Endodermal cell (in vitro differentiated cells): ENCODE measurements around the gene PARL. TPM values are rescaled to one million over a fixed set of nuclear protein-coding genes. Genes with fewer than 3 reads are reported as not detected.
"Not testable (repeated sequence)": the region's sequence is repeated elsewhere in the genome, so short reads cannot be mapped to it uniquely, and the experiment has no call there.

ENCODE experiments used
- DNase-seq: peaks from one replicate; pipeline ENCODE4 v3.0.0-alpha.2; 2017
- H3K27ac ChIP-seq: 2 replicates; pipeline ENCODE4 v1.5.1; 2013; ENCODE audit warnings: mild to moderate bottlenecking, low read depth, low read length, moderate library complexity
- H3K27me3 ChIP-seq: 2 replicates; pipeline ENCODE4 v1.6.1; 2013; ENCODE audit warnings: mild to moderate bottlenecking, low read length, moderate library complexity; ENCODE audit not compliant: insufficient read depth, control insufficient read depth, poor library complexity, severe bottlenecking
- H3K36me3 ChIP-seq: 2 replicates; pipeline ENCODE4 v1.7.0; 2013; ENCODE audit warnings: mild to moderate bottlenecking, low read length, moderate library complexity; ENCODE audit not compliant: control insufficient read depth, insufficient read depth
- H3K4me1 ChIP-seq: one replicate; pipeline ENCODE4 v1.7.0; 2013; ENCODE audit warnings: low read length; ENCODE audit not compliant: control insufficient read depth, insufficient read depth
- H3K4me3 ChIP-seq: 2 replicates; pipeline ENCODE4 v1.5.1; 2013; ENCODE audit warnings: mild to moderate bottlenecking, low read length, moderate library complexity
- H3K9ac ChIP-seq: 2 replicates; pipeline ENCODE4 v1.6.1; 2013; ENCODE audit warnings: mild to moderate bottlenecking, low read length, moderate library complexity; ENCODE audit not compliant: poor library complexity, severe bottlenecking; ENCODE audit errors: extremely low read depth
- H3K9me3 ChIP-seq: 2 replicates; pipeline ENCODE4 v1.6.1; 2013; ENCODE audit warnings: mild to moderate bottlenecking, low read length, moderate library complexity; ENCODE audit not compliant: control insufficient read depth
- H3K27ac Mint-ChIP-seq: 2 replicates; pipeline ENCODE4 v1.8.0; 2020; ENCODE audit warnings: mixed read lengths
- H3K27me3 Mint-ChIP-seq: 2 replicates; pipeline ENCODE4 v1.8.0; 2021; ENCODE audit warnings: mild to moderate bottlenecking, mixed read lengths; ENCODE audit not compliant: insufficient read depth
- H3K36me3 Mint-ChIP-seq: 2 replicates; pipeline ENCODE4 v1.8.0; 2020; ENCODE audit warnings: low read depth, mixed read lengths
- H3K4me1 Mint-ChIP-seq: 2 replicates; pipeline ENCODE4 v1.8.0; 2020; ENCODE audit warnings: mixed read lengths
- H3K4me3 Mint-ChIP-seq: 2 replicates; pipeline ENCODE4 v1.8.0; 2020; ENCODE audit warnings: mild to moderate bottlenecking, moderate library complexity, mixed read lengths
- H3K9me3 Mint-ChIP-seq: 2 replicates; pipeline ENCODE4 v1.8.0; 2020; ENCODE audit warnings: mild to moderate bottlenecking, mixed read lengths
- CTCF ChIP-seq: fragments of 200-600 bp; sonication (generic); conservative IDR thresholded peaks from 2 replicates; pipeline ENCODE4 v1.5.0; 2021; ENCODE audit warnings: antibody characterized with exemption, mild to moderate bottlenecking
- WGBS, 2 experiments: methylation state at CpG; one replicate each; pipeline versions ENCODE4 v1.1.5 to v1.1.7; 2013; ENCODE audit warnings: missing lambda C conversion rate in 2 of 2, mixed read lengths in 1 of 2; ENCODE audit not compliant: insufficient coverage in 1 of 2, insufficient read length in 1 of 2; 5-methylcytosine and 5-hydroxymethylcytosine counted together
- total RNA-seq, 2 donors: library from RNA; stranded (reverse); fragmentation: NEBNext Ultra II Directional in 1 of 2; extraction: Animal tissue kit (Norgen Biotek cat#: 25700) in 1 of 2; gene quantifications; 2 replicates in 1 of 2; 3 replicates in 1 of 2; pipeline ENCODE4 v1.2.1, GENCODE V29; 2021

The PARL gene
- total RNA-seq, 2 donors from 2014 or later = 77.3 to 83.0 TPM

- H3K27ac Mint-ChIP-seq = peak overlapping the region; percentile 44
- Histone ChIP-seq H3K27me3 (no peaks in the 10 kb centered on the region), H3K9ac (no peak overlapping the region), H3K4me1 (no peaks in the 10 kb centered on the region), H3K4me3 (no peak overlapping the region), H3K27ac (no peak overlapping the region), H3K36me3 (peaks cover 12% of the 10 kb centered on the region), H3K9me3 (no peaks in the 10 kb centered on the region)
- H3K36me3 Mint-ChIP-seq = peaks cover 18% of the 10 kb centered on the region
- H3K27me3 Mint-ChIP-seq = no peaks in the 10 kb centered on the region
- 98 to 99% methylated on average over 8 of the region's 8 CpGs for WGBS, 2 experiments
- no peaks in the 10 kb centered on the region for H3K9me3 Mint-ChIP-seq
- no peak for TF ChIP-seq CTCF
- peaks cover 29% of the 10 kb centered on the region for H3K4me1 Mint-ChIP-seq
- no peak for DNase-seq
- peak overlapping the region; percentile 9 for H3K4me3 Mint-ChIP-seq
These were observed 6.6 kb downstream of the PARL start for GRCh38 chr3:183878071-183878470.

GRCh38 chr3:183877227-183877626, 7.5 kb downstream of the PARL start:
- H3K4me1 Mint-ChIP-seq = peaks cover 23% of the 10 kb centered on the region
- not testable (repeated sequence) for H3K9me3 ChIP-seq, H3K4me3 ChIP-seq, H3K27me3 Mint-ChIP-seq, H3K27ac ChIP-seq, H3K4me3 Mint-ChIP-seq, H3K9ac ChIP-seq, H3K9me3 Mint-ChIP-seq, H3K4me1 ChIP-seq, DNase-seq, H3K27ac Mint-ChIP-seq, H3K27me3 ChIP-seq
- peaks cover 18% of the 10 kb centered on the region for H3K36me3 Mint-ChIP-seq
- 79 to 100% methylated on average over 1 to 5 of the region's 5 CpGs for WGBS, 2 experiments
- peaks cover 14% of the 10 kb centered on the region for H3K36me3 ChIP-seq

GRCh38 chr3:183875411-183875810, 9.3 kb downstream of the PARL start:
- peaks cover 23% of the 10 kb centered on the region for H3K4me1 Mint-ChIP-seq
- no peaks in the 10 kb centered on the region for H3K9me3 Mint-ChIP-seq
- no peak for TF ChIP-seq CTCF
- H3K27ac Mint-ChIP-seq = no peak overlapping the region
- H3K9me3 ChIP-seq = no peaks in the 10 kb centered on the region
- H3K4me3 ChIP-seq = no peak overlapping the region
- no peak overlapping the region for H3K4me3 Mint-ChIP-seq
- no peaks in the 10 kb centered on the region for H3K27me3 ChIP-seq
- H3K36me3 ChIP-seq = peaks cover 21% of the 10 kb centered on the region
- no peaks in the 10 kb centered on the region for H3K27me3 Mint-ChIP-seq
- H3K27ac ChIP-seq = no peak overlapping the region
- peaks cover 16% of the 10 kb centered on the region for H3K36me3 Mint-ChIP-seq
- DNase-seq = no peak
- H3K9ac ChIP-seq = no peak overlapping the region
- H3K4me1 ChIP-seq = no peaks in the 10 kb centered on the region

GRCh38 chr3:183873914-183874313, 10.8 kb downstream of the PARL start:
- Mint-ChIP-seq H3K27me3 (no peaks in the 10 kb centered on the region), H3K9me3 (no peaks in the 10 kb centered on the region), H3K4me1 (peaks cover 16% of the 10 kb centered on the region), H3K27ac (no peak overlapping the region), H3K4me3 (no peak overlapping the region), H3K36me3 (peaks cover 14% of the 10 kb centered on the region)
- Histone ChIP-seq H3K4me1 (no peaks in the 10 kb centered on the region), H3K27ac (no peak overlapping the region), H3K36me3 (peaks cover 13% of the 10 kb centered on the region), H3K9me3 (no peaks in the 10 kb centered on the region), H3K27me3 (no peaks in the 10 kb centered on the region), H3K4me3 (no peak overlapping the region), H3K9ac (no peak overlapping the region)
- 90 to 100% methylated on average over 1 to 3 of the region's 3 CpGs for WGBS, 2 experiments
- TF ChIP-seq CTCF = no peak
- no peak for DNase-seq
